ENCODE data around the gene IL27RA. TPM values are rescaled to one million over a fixed set of nuclear protein-coding genes. Genes with fewer than 3 reads are reported as not detected.

IL27RA gene
- total and polyA plus RNA-seq, 2 experiments from 2014 or later = 7.7 to 11.4 TPM

GRCh38 chr19:14072535-14073260 is 41.1 kb downstream of the IL27RA start, which contains the start of gene MISP3:
TSS of gene MISP3 (plus strand) at chr19:14072786. CDS start at chr19:14073310, 524 bp downstream.
- peak within 1 kb of the TSS; percentile 93 for H3K4me2 ChIP-seq
- peaks cover 15% of the 10 kb centered on the region; the same call in 1 of the 2 replicates for H3F3A ChIP-seq (replicated peaks; ENCODE audit: low read depth)
- no peaks in the 10 kb centered on the region for H4K20me1 ChIP-seq (replicated peaks; ENCODE audit: insufficient read depth)
- H3K9me3 Mint-ChIP-seq = no peaks in the 10 kb centered on the region; the same call in 2 of the 3 replicates
- no peaks in the 10 kb centered on the region for H3K36me3 Mint-ChIP-seq (ENCODE audit: low read depth)
- no peaks in the 10 kb centered on the region for H3K36me3 ChIP-seq (ENCODE audit: insufficient read depth)
- ATAC-seq (peak; percentile 14), DNase-seq (ENCODE audit: low spot score) (peak; percentile 46)
- H3K27me3 Mint-ChIP-seq (ENCODE audit: insufficient read depth, low read depth, poor library complexity) = peaks cover 52% of the 10 kb centered on the region
- H3K4me1 ChIP-seq (ENCODE audit: insufficient read depth) = peaks cover 4% of the 10 kb centered on the region; the same call in 1 of the 2 replicates
- no peak within 1 kb of the TSS for H3K27ac ChIP-seq (ENCODE audit: low read depth)
- H3K4me3 ChIP-seq = peak within 1 kb of the TSS; percentile 72
- peak within 1 kb of the TSS; percentile 100 for H2AFZ ChIP-seq
- no peaks in the 10 kb centered on the region for H3K79me2 ChIP-seq (replicated peaks; ENCODE audit: insufficient read depth)
- H3K9me2 ChIP-seq (ENCODE audit: insufficient read depth) = no peaks in the 10 kb centered on the region
- H3K27ac Mint-ChIP-seq = no peak within 1 kb of the TSS
- peak within 1 kb of the TSS; percentile 83 for H3K4me3 Mint-ChIP-seq
- peaks cover 12% of the 10 kb centered on the region for H3K4me1 Mint-ChIP-seq
- TF ChIP-seq NANOG (IDR thresholded peaks at IDR 0.05; ENCODE audit: borderline replicate concordance) (no peak), STAT1 (IDR thresholded peaks at IDR 0.05; ENCODE audit: unreplicated experiment) (no peak), CREB1 (CRISPR knock-in tag; IDR thresholded peaks at IDR 0.05; ENCODE audit: low read depth) (no peak), EZH2 (IDR thresholded peaks at IDR 0.05; ENCODE audit: low read depth, unreplicated experiment) (no peak)
- peaks cover 69% of the 10 kb centered on the region for H3K27me3 ChIP-seq (ENCODE audit: insufficient read depth)

- Histone ChIP-seq H3K27ac (ENCODE audit: low read depth) (no peak overlapping the region), H3K9me2 (ENCODE audit: insufficient read depth) (no peaks in the 10 kb centered on the region), H3K36me3 (ENCODE audit: insufficient read depth) (no peaks in the 10 kb centered on the region), H2AFZ (peak overlapping the region; percentile 100), H4K20me1 (replicated peaks; ENCODE audit: insufficient read depth) (no peaks in the 10 kb centered on the region), H3F3A (replicated peaks; ENCODE audit: low read depth) (peaks cover 15% of the 10 kb centered on the region; the same call in 1 of the 2 replicates), H3K27me3 (ENCODE audit: insufficient read depth) (peaks cover 70% of the 10 kb centered on the region), H3K4me3 (peak overlapping the region; percentile 72), H3K79me2 (replicated peaks; ENCODE audit: insufficient read depth) (no peaks in the 10 kb centered on the region), H3K4me1 (ENCODE audit: insufficient read depth) (peaks cover 4% of the 10 kb centered on the region; the same call in 1 of the 2 replicates), H3K4me2 (peak overlapping the region; percentile 93)
- peaks cover 52% of the 10 kb centered on the region for H3K27me3 Mint-ChIP-seq (ENCODE audit: insufficient read depth, low read depth, poor library complexity)
- DNase-seq (ENCODE audit: low spot score) = peak; percentile 74
- H3K27ac Mint-ChIP-seq = no peak overlapping the region
- H3K36me3 Mint-ChIP-seq (ENCODE audit: low read depth) = no peaks in the 10 kb centered on the region
- no peak for TF ChIP-seq POLR2AphosphoS5 (IDR thresholded peaks at IDR 0.05; ENCODE audit: low read depth)
- TF ChIP-seq EZH2 (IDR thresholded peaks at IDR 0.05; ENCODE audit: low read depth, unreplicated experiment) = peak; percentile 47
- peak in 1 of 2 experiments; percentile 44; a peak in 1 of 4 replicates for TF ChIP-seq CTCF (conservative IDR thresholded peaks at IDR 0.05; ENCODE audit: low read depth in 2 of 2)
- no peak for TF ChIP-seq NANOG (IDR thresholded peaks at IDR 0.05; ENCODE audit: borderline replicate concordance)
- no peak for TF ChIP-seq ETS1 (IDR thresholded peaks at IDR 0.05)
- TF ChIP-seq, protein P1, sequence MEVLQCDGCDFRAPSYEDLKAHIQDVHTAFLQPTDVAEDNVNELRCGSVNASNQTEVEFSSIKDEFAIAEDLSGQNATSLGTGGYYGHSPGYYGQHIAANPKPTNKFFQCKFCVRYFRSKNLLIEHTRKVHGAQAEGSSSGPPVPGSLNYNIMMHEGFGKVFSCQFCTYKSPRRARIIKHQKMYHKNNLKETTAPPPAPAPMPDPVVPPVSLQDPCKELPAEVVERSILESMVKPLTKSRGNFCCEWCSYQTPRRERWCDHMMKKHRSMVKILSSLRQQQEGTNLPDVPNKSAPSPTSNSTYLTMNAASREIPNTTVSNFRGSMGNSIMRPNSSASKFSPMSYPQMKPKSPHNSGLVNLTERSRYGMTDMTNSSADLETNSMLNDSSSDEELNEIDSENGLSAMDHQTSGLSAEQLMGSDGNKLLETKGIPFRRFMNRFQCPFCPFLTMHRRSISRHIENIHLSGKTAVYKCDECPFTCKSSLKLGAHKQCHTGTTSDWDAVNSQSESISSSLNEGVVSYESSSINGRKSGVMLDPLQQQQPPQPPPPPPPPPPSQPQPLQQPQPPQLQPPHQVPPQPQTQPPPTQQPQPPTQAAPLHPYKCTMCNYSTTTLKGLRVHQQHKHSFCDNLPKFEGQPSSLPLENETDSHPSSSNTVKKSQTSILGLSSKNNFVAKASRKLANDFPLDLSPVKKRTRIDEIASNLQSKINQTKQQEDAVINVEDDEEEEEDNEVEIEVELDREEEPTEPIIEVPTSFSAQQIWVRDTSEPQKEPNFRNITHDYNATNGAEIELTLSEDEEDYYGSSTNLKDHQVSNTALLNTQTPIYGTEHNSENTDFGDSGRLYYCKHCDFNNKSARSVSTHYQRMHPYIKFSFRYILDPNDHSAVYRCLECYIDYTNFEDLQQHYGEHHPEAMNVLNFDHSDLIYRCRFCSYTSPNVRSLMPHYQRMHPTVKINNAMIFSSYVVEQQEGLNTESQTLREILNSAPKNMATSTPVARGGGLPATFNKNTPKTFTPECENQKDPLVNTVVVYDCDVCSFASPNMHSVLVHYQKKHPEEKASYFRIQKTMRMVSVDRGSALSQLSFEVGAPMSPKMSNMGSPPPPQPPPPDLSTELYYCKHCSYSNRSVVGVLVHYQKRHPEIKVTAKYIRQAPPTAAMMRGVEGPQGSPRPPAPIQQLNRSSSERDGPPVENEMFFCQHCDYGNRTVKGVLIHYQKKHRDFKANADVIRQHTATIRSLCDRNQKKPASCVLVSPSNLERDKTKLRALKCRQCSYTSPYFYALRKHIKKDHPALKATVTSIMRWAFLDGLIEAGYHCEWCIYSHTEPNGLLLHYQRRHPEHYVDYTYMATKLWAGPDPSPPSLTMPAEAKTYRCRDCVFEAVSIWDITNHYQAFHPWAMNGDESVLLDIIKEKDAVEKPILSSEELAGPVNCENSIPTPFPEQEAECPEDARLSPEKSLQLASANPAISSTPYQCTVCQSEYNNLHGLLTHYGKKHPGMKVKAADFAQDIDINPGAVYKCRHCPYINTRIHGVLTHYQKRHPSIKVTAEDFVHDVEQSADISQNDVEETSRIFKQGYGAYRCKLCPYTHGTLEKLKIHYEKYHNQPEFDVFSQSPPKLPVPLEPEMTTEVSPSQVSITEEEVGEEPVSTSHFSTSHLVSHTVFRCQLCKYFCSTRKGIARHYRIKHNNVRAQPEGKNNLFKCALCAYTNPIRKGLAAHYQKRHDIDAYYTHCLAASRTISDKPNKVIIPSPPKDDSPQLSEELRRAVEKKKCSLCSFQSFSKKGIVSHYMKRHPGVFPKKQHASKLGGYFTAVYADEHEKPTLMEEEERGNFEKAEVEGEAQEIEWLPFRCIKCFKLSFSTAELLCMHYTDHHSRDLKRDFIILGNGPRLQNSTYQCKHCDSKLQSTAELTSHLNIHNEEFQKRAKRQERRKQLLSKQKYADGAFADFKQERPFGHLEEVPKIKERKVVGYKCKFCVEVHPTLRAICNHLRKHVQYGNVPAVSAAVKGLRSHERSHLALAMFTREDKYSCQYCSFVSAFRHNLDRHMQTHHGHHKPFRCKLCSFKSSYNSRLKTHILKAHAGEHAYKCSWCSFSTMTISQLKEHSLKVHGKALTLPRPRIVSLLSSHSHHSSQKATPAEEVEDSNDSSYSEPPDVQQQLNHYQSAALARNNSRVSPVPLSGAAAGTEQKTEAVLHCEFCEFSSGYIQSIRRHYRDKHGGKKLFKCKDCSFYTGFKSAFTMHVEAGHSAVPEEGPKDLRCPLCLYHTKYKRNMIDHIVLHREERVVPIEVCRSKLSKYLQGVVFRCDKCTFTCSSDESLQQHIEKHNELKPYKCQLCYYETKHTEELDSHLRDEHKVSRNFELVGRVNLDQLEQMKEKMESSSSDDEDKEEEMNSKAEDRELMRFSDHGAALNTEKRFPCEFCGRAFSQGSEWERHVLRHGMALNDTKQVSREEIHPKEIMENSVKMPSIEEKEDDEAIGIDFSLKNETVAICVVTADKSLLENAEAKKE (CRISPR knock-in tag; IDR thresholded peaks at IDR 0.05) = no peak
- no peak for TF ChIP-seq ZNF114 (CRISPR knock-in tag; IDR thresholded peaks at IDR 0.05)
- peak overlapping the region; percentile 83 for H3K4me3 Mint-ChIP-seq
- H3K9me3 Mint-ChIP-seq = no peaks in the 10 kb centered on the region; the same call in 2 of the 3 replicates
- H3K4me1 Mint-ChIP-seq = peaks cover 12% of the 10 kb centered on the region
- peak; percentile 24 for ATAC-seq
Measured at GRCh38 chr19:14073261-14073924, 41.8 kb downstream of the IL27RA start.

All from GM23338 (cell line).